ENCODE measurements around the gene PTPMT1. TPM values are rescaled to one million over a fixed set of nuclear protein-coding genes. Genes with fewer than 3 reads are reported as not detected.

PTPMT1 gene
- total RNA-seq, 2 donors from 2014 or later, result 33.1 to 57.4 TPM

- no peak within 1 kb of the TSS for H3K27ac Mint-ChIP-seq
- peaks cover 0 to 7% of the 10 kb centered on the region in 2 donors for H3K4me1 Mint-ChIP-seq (ENCODE audit: low read depth in 2 of 2)
- H3K9me3 Mint-ChIP-seq, result no peaks in the 10 kb centered on the region
These were observed 28.8 kb downstream of the PTPMT1 start, which contains the start of gene C1QTNF4 for GRCh38 chr11:47593934-47594855. C1QTNF4 (minus strand) TSS chr11:47594411; CDS start chr11:47590810, 3,601 bp downstream.

DNA sequence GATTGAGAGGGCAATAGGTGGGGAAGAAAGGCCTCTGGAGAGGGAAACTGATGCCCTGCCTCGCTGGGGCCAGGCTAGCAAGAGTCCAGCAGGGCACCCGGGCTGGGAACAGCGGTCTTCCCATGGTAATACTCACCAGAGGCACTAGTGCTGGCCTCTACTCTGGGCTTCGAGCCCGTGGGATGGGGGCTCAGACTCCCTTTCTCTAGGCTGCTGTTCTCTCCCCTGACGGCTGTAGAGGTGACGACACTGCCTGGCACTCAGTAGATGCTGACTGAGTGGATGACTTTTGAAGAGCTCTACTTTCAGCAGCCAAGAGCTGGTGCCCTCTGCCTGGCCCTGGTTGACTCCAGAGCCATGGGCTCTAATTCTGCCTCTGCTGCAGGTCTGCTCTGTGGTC lies 29.6 kb downstream of the PTPMT1 start:
- H3K27ac Mint-ChIP-seq, result no peak overlapping the region
- DNase-seq (ENCODE audit: low spot score), result no peak
- peaks cover 0 to 7% of the 10 kb centered on the region in 2 donors for H3K4me1 Mint-ChIP-seq (ENCODE audit: low read depth in 2 of 2)
- peak in 1 of 2 donors; percentile 28 for ATAC-seq
- H3K9me3 Mint-ChIP-seq, result no peaks in the 10 kb centered on the region
- H3K27me3 Mint-ChIP-seq, result peaks cover 25 to 28% of the 10 kb centered on the region in 2 donors
- no peak overlapping the region for H3K4me3 Mint-ChIP-seq
- H3K36me3 Mint-ChIP-seq, result no peaks in the 10 kb centered on the region

More at GRCh38 chr11:47593934-47594855, 28.8 kb downstream of the PTPMT1 start, which contains the start of gene C1QTNF4:
- H3K36me3 Mint-ChIP-seq, result no peaks in the 10 kb centered on the region
- no peak within 1 kb of the TSS for H3K4me3 Mint-ChIP-seq
- H3K27me3 Mint-ChIP-seq, result peaks cover 23 to 28% of the 10 kb centered on the region in 2 donors
- ATAC-seq, result no peak
- DNase-seq (ENCODE audit: low spot score), result no peak

- Mint-ChIP-seq H3K27ac (no peak overlapping the region), H3K27me3 (peaks cover 25 to 28% of the 10 kb centered on the region in 2 donors), H3K4me1 (ENCODE audit: low read depth in 2 of 2) (peaks cover 0 to 7% of the 10 kb centered on the region in 2 donors), H3K9me3 (no peaks in the 10 kb centered on the region), H3K36me3 (no peaks in the 10 kb centered on the region), H3K4me3 (no peak overlapping the region)
- DNase-seq (ENCODE audit: low spot score), result no peak
- no peak for ATAC-seq
These were observed 30.6 kb downstream of the PTPMT1 start for GRCh38 chr11:47595967-47596366.

DNA sequence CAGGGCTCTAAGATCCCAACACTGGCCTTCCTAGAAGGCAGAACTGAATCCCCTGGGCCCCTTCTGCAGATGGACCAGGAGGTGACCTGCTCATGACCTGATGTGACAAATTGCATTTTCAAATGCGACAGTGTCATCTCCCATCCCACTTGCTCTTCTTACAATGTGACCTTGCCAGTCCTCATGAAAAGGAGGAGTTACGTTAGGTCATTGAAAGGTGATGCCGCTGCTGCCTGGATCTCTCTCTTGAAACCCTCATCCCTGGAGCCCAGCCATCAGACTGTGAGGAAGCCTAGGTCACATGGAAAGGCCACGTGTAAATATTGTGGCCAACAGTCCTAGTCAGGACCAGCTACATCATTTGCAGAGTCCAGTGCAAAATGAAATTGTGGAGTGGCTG lies 34.5 kb downstream of the PTPMT1 start:
- Mint-ChIP-seq H3K27me3 (peaks cover 12 to 13% of the 10 kb centered on the region in 2 donors), H3K4me3 (no peak overlapping the region), H3K9me3 (no peaks in the 10 kb centered on the region), H3K36me3 (no peaks in the 10 kb centered on the region), H3K27ac (no peak overlapping the region), H3K4me1 (ENCODE audit: low read depth in 2 of 2) (no peaks in the 10 kb centered on the region)
- ATAC-seq (no peak), DNase-seq (ENCODE audit: low spot score) (no peak)

DNA sequence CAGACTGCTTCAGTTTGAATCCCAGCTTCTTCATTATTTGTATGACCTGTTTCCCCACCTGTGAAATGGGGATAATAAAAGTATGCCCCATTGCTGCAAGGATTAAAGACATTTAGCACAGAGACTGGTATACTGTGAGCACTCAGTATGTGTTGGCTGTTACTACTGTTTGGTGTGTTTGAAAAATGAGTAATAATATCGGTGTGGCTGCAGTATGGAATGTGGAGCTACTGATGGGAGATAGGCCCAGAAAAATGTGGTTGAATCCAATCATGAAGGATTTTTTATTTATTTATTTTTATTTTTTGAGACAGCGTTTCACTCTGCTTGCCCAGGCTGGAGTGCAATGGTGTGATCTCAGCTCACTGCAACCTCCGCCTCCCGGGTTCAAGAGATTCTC lies 37.9 kb downstream of the PTPMT1 start:
- Mint-ChIP-seq H3K4me3 (no peak overlapping the region), H3K36me3 (no peaks in the 10 kb centered on the region), H3K9me3 (no peaks in the 10 kb centered on the region), H3K27ac (no peak overlapping the region), H3K27me3 (peaks cover 0 to 9% of the 10 kb centered on the region in 2 donors), H3K4me1 (ENCODE audit: low read depth in 2 of 2) (peaks cover 0 to 2% of the 10 kb centered on the region in 2 donors)
- no peak for ATAC-seq
- DNase-seq (ENCODE audit: low spot score), result no peak

DNA sequence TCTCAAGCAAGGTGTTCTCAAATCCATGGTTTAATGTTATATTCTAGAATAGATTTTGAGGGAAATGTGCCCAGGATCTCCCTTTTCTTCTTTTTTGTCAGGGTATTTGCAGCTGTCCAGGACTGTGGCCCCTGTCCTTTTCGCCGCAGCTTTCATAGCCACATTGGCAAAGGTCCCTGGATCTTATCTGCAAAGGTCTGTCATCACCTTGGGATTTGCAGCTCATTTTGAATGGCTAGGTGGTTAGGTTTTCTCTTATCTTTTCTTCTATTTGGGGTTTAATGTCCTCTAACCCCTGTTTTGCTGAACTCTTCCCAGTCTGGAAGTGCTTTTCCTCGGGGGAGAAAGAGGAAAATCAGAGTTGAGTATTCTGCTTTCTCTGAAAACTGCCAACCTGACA lies 40.5 kb downstream of the PTPMT1 start:
- Mint-ChIP-seq H3K4me3 (no peak overlapping the region), H3K36me3 (no peaks in the 10 kb centered on the region), H3K27ac (no peak overlapping the region), H3K9me3 (no peaks in the 10 kb centered on the region), H3K27me3 (peaks cover 0 to 5% of the 10 kb centered on the region in 2 donors), H3K4me1 (ENCODE audit: low read depth in 2 of 2) (peaks cover 0 to 7% of the 10 kb centered on the region in 2 donors)
- no peak for DNase-seq (ENCODE audit: low spot score)
- ATAC-seq, result no peak

DNA sequence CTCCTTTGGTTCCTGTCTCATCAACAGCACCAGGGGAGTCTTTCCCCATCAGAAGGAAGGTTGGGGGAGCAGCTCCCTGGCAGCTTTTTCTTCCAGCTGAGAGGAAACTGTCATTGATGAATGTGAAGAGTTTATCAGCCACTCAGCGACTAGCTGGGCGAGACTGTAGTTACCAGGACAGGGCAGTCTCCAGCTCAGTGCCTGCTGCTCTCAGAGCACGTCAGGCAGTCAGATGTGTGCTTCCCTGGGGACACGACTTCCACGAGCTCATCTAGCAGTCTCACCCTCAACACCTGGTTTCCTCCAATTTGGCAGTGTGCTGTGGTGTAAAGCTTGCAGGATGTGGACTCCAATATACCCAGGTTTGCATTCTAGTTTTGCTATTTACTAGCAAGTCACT lies 41.3 kb downstream of the PTPMT1 start:
- no peak overlapping the region for H3K4me3 Mint-ChIP-seq
- H3K9me3 Mint-ChIP-seq, result no peaks in the 10 kb centered on the region
- no peak overlapping the region for H3K27ac Mint-ChIP-seq
- H3K36me3 Mint-ChIP-seq, result no peaks in the 10 kb centered on the region
- ATAC-seq (no peak), DNase-seq (ENCODE audit: low spot score) (no peak)
- H3K27me3 Mint-ChIP-seq, result peaks cover 0 to 5% of the 10 kb centered on the region in 2 donors
- H3K4me1 Mint-ChIP-seq (ENCODE audit: low read depth in 2 of 2), result peaks cover 0 to 7% of the 10 kb centered on the region in 2 donors

- Mint-ChIP-seq H3K36me3 (no peaks in the 10 kb centered on the region), H3K27ac (no peak overlapping the region), H3K4me3 (no peak overlapping the region), H3K9me3 (no peaks in the 10 kb centered on the region), H3K4me1 (ENCODE audit: low read depth in 2 of 2) (peaks cover 0 to 7% of the 10 kb centered on the region in 2 donors), H3K27me3 (peaks cover 0 to 5% of the 10 kb centered on the region in 2 donors)
- DNase-seq (ENCODE audit: low spot score) (no peak), ATAC-seq (no peak)
These were observed 42.0 kb downstream of the PTPMT1 start for GRCh38 chr11:47607380-47607779.

DNA sequence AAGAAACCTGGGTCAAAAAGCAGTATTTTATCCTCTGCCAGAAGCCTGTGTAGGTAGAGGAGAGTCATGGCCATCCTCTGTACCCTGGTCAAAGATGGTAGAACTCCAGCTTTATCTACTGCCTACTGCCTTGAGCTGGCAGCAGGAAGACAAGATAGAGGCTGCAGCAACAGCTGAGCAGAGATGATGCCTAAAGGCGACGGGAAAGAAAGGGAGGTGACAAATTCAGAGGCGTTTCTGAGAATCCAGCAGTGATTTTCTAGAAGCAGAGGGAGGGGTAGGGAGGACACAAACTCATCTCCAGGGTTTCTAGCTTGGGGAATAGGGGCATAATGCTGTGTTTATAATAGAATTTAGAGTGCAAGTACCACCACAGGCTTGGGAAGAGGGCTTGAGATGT lies 44.3 kb downstream of the PTPMT1 start:
- Mint-ChIP-seq H3K36me3 (no peaks in the 10 kb centered on the region), H3K4me3 (no peak overlapping the region), H3K9me3 (no peaks in the 10 kb centered on the region), H3K27me3 (peaks cover 0 to 8% of the 10 kb centered on the region in 2 donors), H3K4me1 (ENCODE audit: low read depth in 2 of 2) (peaks cover 0 to 7% of the 10 kb centered on the region in 2 donors), H3K27ac (no peak overlapping the region)
- ATAC-seq, result peak in 1 of 2 donors; percentile 31
- DNase-seq (ENCODE audit: low spot score), result no peak

DNA sequence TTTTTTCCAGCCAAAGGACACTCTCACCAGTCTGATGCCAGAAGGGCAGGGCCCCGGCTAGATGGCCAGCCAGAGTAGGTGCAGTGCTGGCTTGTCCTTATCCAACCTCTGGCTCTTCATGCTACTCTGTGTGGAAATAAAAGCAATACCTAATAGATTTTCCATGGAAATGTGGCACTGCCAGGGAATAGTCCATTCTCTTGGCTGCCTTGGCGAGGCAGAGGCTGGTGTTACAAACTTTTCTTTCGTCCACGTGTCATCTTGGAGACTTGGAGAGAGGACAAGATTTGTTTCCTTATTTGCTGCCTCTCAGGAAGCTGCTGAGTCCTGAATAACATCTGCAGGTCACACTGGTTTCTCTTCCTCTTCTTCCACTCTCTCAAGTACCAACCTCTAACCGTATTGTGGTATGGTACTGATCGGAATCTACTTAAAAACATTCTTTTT lies 46.0 kb downstream of the PTPMT1 start:
- Mint-ChIP-seq H3K4me1 (ENCODE audit: low read depth in 2 of 2) (peaks cover 5 to 16% of the 10 kb centered on the region in 2 donors), H3K27ac (no peak overlapping the region), H3K36me3 (no peaks in the 10 kb centered on the region), H3K9me3 (no peaks in the 10 kb centered on the region), H3K4me3 (no peak overlapping the region), H3K27me3 (peaks cover 0 to 8% of the 10 kb centered on the region in 2 donors)
- no peak for DNase-seq (ENCODE audit: low spot score)
- no peak for ATAC-seq

GRCh38 chr11:47615249-47615648 lies 49.9 kb downstream of the PTPMT1 start:
- Mint-ChIP-seq H3K9me3 (no peaks in the 10 kb centered on the region), H3K27ac (no peak overlapping the region), H3K36me3 (peaks cover 6% of the 10 kb centered on the region), H3K4me3 (peak overlapping the region; percentile 38), H3K27me3 (peaks cover 0 to 8% of the 10 kb centered on the region in 2 donors), H3K4me1 (ENCODE audit: low read depth in 2 of 2) (peaks cover 5 to 14% of the 10 kb centered on the region in 2 donors)
- DNase-seq (ENCODE audit: low spot score), result no peak
- no peak for ATAC-seq

- H3K9me3 Mint-ChIP-seq, result no peaks in the 10 kb centered on the region
- peaks cover 6% of the 10 kb centered on the region for H3K36me3 Mint-ChIP-seq
- peaks cover 0 to 8% of the 10 kb centered on the region in 2 donors for H3K27me3 Mint-ChIP-seq
- H3K27ac Mint-ChIP-seq, result no peak overlapping the region
- DNase-seq (ENCODE audit: low spot score), result no peak
- ATAC-seq, result no peak
- H3K4me3 Mint-ChIP-seq, result peak overlapping the region; percentile 17
- peaks cover 5 to 14% of the 10 kb centered on the region in 2 donors for H3K4me1 Mint-ChIP-seq (ENCODE audit: low read depth in 2 of 2)
These were observed 51.5 kb downstream of the PTPMT1 start for GRCh38 chr11:47616726-47617416.

DNA sequence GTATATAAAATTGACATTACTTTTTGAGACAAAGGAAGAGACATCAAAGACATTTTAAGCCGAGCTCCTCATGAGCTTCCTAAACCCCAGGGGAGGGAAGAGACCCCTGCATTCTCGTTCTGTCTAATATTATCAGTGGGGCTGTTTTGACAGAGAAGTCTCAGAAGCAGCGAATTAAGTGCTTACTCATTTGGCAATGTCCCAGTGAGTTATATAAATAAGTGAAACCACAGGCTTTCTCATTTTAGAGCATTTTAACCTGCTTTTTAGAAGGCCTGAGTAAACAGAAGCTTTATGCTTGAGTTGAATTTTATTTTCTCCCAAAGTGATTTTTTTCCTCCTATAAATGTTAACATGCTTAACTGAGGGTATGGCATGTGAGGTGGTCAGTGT lies 52.0 kb downstream of the PTPMT1 start:
- Mint-ChIP-seq H3K27ac (no peak overlapping the region), H3K9me3 (no peaks in the 10 kb centered on the region), H3K4me3 (no peak overlapping the region), H3K27me3 (peaks cover 0 to 8% of the 10 kb centered on the region in 2 donors), H3K4me1 (ENCODE audit: low read depth in 2 of 2) (peaks cover 5 to 14% of the 10 kb centered on the region in 2 donors), H3K36me3 (peaks cover 10% of the 10 kb centered on the region)
- ATAC-seq (no peak), DNase-seq (ENCODE audit: low spot score) (no peak)
